ENCODE measurements around the gene LINGO1. TPM values are rescaled to one million over a fixed set of nuclear protein-coding genes. Genes with fewer than 3 reads are reported as not detected.

LINGO1 gene
- total RNA-seq, 2 donors from 2014 or later: 7.9 to 19.7 TPM

DNA sequence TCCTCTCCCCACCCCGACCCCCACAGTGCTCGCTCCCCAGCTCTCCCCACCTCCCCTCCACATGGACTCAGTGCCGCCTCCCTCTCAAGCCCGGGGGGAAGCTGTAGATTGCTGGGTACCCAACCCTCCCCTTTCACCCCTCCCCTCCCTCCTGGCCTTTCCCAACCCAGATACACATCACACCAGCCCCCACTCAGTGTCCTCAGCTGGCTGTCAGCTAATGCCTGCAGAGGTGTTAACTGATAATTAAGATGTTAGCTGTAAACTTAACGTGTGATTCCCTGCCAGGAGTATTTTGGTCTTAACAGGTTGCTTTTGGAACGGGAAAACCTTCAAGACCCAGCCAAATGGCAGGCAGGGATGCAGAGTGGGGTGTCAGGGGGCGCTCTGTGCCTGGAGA lies 39.4 kb upstream of the LINGO1 start:
- Mint-ChIP-seq H3K4me1 (no peaks in the 10 kb centered on the region), H3K27ac (no peak overlapping the region), H3K27me3 (ENCODE audit: insufficient read depth) (peaks cover 3% of the 10 kb centered on the region), H3K9me3 (no peaks in the 10 kb centered on the region), H3K4me3 (no peak overlapping the region), H3K36me3 (ENCODE audit: low read depth) (no peaks in the 10 kb centered on the region)
- 57 to 80% methylated on average over 1 to 7 of the region's 7 CpGs for WGBS, 2 experiments (ENCODE audit: insufficient coverage in 1 of 2, insufficient read length in 1 of 2)
- TF ChIP-seq, protein P1, sequence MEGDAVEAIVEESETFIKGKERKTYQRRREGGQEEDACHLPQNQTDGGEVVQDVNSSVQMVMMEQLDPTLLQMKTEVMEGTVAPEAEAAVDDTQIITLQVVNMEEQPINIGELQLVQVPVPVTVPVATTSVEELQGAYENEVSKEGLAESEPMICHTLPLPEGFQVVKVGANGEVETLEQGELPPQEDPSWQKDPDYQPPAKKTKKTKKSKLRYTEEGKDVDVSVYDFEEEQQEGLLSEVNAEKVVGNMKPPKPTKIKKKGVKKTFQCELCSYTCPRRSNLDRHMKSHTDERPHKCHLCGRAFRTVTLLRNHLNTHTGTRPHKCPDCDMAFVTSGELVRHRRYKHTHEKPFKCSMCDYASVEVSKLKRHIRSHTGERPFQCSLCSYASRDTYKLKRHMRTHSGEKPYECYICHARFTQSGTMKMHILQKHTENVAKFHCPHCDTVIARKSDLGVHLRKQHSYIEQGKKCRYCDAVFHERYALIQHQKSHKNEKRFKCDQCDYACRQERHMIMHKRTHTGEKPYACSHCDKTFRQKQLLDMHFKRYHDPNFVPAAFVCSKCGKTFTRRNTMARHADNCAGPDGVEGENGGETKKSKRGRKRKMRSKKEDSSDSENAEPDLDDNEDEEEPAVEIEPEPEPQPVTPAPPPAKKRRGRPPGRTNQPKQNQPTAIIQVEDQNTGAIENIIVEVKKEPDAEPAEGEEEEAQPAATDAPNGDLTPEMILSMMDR (conservative IDR thresholded peaks at IDR 0.05): no peak
- Histone ChIP-seq H3K4me1 (ENCODE audit: control insufficient read depth, insufficient read depth, low read length) (no peaks in the 10 kb centered on the region), H3K4me3 (ENCODE audit: low read length) (no peak overlapping the region), H3K27ac (ENCODE audit: low read depth, low read length) (no peak overlapping the region), H3K36me3 (ENCODE audit: control insufficient read depth, insufficient read depth, low read length) (no peaks in the 10 kb centered on the region), H3K9ac (ENCODE audit: extremely low read depth, low read length, poor library complexity, severe bottlenecking) (no peak overlapping the region), H3K27me3 (ENCODE audit: control insufficient read depth, insufficient read depth, low read length, poor library complexity, severe bottlenecking) (no peaks in the 10 kb centered on the region), H3K9me3 (ENCODE audit: control insufficient read depth, low read length) (no peaks in the 10 kb centered on the region)
- no peak for DNase-seq

- Histone ChIP-seq H3K4me1 (ENCODE audit: control insufficient read depth, insufficient read depth, low read length) (no peaks in the 10 kb centered on the region), H3K27me3 (ENCODE audit: control insufficient read depth, insufficient read depth, low read length, poor library complexity, severe bottlenecking) (no peaks in the 10 kb centered on the region), H3K27ac (ENCODE audit: low read depth, low read length) (peak overlapping the region; percentile 67), H3K36me3 (ENCODE audit: control insufficient read depth, insufficient read depth, low read length) (no peaks in the 10 kb centered on the region), H3K9me3 (ENCODE audit: control insufficient read depth, low read length) (no peaks in the 10 kb centered on the region), H3K9ac (ENCODE audit: extremely low read depth, low read length, poor library complexity, severe bottlenecking) (no peak overlapping the region), H3K4me3 (ENCODE audit: low read length) (no peak overlapping the region)
- TF ChIP-seq, protein P1 (conservative IDR thresholded peaks at IDR 0.05): no peak
- Mint-ChIP-seq H3K4me3 (no peak overlapping the region), H3K4me1 (no peaks in the 10 kb centered on the region), H3K27ac (no peak overlapping the region), H3K36me3 (ENCODE audit: low read depth) (no peaks in the 10 kb centered on the region), H3K9me3 (no peaks in the 10 kb centered on the region), H3K27me3 (ENCODE audit: insufficient read depth) (peaks cover 5% of the 10 kb centered on the region)
- 83 to 93% methylated on average over 6 to 13 of the region's 13 CpGs for WGBS, 2 experiments (ENCODE audit: insufficient coverage in 1 of 2, insufficient read length in 1 of 2)
- DNase-seq: no peak
Observed at GRCh38 chr15:77671362-77672056, 38.8 kb upstream of the LINGO1 start.

- TF ChIP-seq, protein P1 (conservative IDR thresholded peaks at IDR 0.05): no peak
- WGBS, 2 experiments (ENCODE audit: insufficient coverage in 1 of 2, insufficient read length in 1 of 2): 87 to 100% methylated on average over 5 of the region's 5 CpGs
- DNase-seq: no peak
Observed at GRCh38 chr15:77670558-77671361, 38.0 kb upstream of the LINGO1 start.

More at GRCh38 chr15:77670558-77671361, 38.0 kb upstream of the LINGO1 start:
- H3K27ac ChIP-seq (ENCODE audit: low read depth, low read length): peak overlapping the region; percentile 67
- Mint-ChIP-seq H3K9me3 (no peaks in the 10 kb centered on the region), H3K4me1 (no peaks in the 10 kb centered on the region), H3K4me3 (no peak overlapping the region), H3K36me3 (ENCODE audit: low read depth) (no peaks in the 10 kb centered on the region), H3K27ac (no peak overlapping the region), H3K27me3 (ENCODE audit: insufficient read depth) (peaks cover 5% of the 10 kb centered on the region)
- no peak overlapping the region for H3K9ac ChIP-seq (ENCODE audit: extremely low read depth, low read length, poor library complexity, severe bottlenecking)
- H3K27me3 ChIP-seq (ENCODE audit: control insufficient read depth, insufficient read depth, low read length, poor library complexity, severe bottlenecking): no peaks in the 10 kb centered on the region
- H3K9me3 ChIP-seq (ENCODE audit: control insufficient read depth, low read length): no peaks in the 10 kb centered on the region
- no peak overlapping the region for H3K4me3 ChIP-seq (ENCODE audit: low read length)
- no peaks in the 10 kb centered on the region for H3K36me3 ChIP-seq (ENCODE audit: control insufficient read depth, insufficient read depth, low read length)
- H3K4me1 ChIP-seq (ENCODE audit: control insufficient read depth, insufficient read depth, low read length): no peaks in the 10 kb centered on the region

Data from endodermal cell (in vitro differentiated cells).